SKM-1 (cell line): Measurements from ENCODE around the gene PRPH.
"Not testable (repeated sequence)": the region's sequence is repeated elsewhere in the genome, so short reads cannot be mapped to it uniquely, and the experiment has no call there.

Experiments
- DNase-seq: peaks from one replicate; lab custom pipeline; 2025; ENCODE audit not compliant: unreplicated experiment; lab: John Stamatoyannopoulos, UW

The PRPH gene

DNA sequence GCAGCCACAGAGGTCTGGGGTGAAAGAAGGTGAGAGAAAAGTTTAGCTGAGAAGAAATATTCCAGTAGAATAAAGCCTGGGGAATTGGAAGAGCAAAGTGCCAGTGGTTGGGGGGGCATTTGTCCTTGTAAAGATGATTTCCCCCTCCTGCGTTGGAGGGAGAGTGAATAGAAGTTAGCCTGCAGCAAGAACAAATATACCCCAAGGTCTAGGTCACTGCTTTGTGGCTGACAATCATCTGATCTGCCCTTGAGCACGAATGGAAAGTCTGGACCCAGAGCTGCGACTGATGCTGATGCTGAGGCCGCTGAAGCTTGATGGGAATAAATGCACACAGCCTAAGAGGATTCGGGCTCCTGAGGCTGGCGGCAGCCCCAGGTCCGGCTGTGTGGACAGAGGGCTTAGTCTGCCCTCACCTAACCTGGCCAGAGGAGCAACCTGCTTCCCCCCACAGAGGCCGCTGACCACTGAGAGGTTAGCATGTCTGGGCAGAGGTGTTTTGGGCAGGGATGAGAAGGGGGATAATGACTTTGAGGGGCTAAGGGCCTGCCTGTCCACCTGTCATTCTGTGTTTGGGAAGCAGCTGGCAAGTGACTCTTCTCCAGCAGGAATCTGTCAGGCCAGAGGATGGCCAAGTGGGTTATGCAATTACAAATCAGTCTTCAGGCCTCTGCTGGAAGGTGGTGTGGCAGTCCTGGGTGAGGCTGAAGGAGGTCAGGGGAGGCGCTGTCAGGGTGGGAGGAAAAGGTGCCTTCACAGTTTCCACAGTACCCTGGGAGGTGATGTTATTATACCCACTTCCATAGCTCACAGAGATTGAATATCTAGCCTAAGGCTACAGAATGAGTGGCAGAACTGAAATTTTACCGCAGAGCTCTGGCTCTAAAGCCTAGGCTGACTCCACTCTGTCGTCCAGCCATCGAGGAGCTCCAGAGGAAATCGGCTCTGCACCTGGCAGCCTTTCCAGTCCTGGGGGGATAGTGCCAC, 18.4 kb upstream of the PRPH start:
- no peak for DNase-seq

DNA sequence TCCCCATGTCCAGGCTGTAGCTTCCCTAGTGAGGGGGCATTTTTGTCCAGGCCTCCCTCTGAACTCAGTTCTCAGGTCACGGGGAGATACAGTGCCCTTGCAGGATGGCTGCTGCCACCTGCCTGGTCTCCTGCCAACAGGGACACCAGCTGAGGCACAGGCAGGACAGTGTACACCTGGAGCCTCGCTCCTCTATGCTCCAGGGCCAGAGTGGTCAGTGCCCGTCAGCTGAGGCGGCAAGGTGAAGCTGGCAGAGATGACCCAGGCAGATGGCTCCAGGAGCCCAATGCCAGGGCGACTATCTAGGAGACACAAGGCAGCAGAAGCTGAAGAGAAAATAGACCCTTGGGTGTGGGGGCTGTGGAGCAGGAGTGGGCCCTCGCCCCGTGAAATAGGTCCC, 17.5 kb upstream of the PRPH start:
- no peak for DNase-seq

DNA sequence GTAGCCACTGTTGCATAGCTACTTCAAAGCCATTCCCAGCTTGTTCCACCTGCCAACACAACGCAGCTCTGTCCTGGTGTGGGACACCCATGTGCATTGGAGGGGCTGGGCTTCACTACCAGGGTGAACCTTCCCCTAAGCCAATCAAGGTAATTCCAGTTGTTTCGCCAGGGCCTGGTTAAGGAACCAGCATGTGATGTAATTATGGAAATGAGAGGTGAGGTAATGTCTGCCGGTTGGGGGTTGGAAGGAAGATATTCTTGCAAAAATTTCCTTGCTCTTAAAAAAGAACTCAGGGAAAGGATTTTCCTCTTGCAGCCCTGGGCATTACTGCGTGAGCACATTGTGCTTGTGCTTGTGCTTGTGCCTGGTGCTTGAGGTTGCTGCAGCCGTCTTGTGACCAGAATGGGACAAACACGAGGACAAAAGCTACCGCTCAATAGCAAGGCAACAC, 15.2 kb upstream of the PRPH start:
- DNase-seq, result peak; percentile 60

DNA sequence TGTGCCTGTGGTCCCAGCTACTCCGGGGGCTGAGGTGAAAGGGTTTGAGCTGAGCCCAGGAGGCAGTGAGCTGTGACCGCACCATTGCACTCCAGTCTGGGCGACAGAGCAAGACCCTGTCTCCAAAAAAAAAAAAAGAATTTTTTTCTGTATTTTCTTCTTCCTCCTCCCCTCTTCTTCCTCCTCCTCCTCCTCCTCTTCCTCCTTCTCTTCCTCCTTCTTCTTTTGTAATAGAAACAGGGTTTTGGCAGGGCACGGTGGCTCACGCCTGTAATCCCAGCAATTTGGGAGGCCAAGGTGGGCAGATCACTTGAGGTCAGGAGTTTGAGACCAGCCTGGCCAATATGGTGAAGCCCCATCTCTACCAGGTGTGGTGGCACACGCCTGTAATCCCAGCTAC, 14.4 kb upstream of the PRPH start:
- not testable (repeated sequence) for DNase-seq

DNA sequence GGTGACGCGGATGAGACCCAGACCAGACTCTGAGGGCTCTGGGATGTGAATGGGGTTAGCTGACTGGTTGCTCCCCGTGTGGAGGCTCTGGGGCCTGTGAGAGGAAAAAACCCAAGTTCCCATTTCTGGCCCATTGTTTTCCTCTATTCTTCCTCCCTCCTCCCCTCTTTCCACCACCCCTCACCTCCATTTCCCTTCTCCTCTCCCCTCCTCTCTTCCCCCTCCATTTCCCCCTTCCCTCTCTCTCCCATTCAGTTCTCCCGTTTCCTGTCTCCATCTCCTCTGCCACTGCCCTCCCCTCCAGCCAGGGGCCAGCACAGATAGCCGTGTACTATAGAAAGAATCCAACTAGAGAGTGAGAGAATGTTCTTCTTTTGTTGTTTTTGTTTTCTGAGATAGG, 12.6 kb upstream of the PRPH start:
- no peak for DNase-seq

DNA sequence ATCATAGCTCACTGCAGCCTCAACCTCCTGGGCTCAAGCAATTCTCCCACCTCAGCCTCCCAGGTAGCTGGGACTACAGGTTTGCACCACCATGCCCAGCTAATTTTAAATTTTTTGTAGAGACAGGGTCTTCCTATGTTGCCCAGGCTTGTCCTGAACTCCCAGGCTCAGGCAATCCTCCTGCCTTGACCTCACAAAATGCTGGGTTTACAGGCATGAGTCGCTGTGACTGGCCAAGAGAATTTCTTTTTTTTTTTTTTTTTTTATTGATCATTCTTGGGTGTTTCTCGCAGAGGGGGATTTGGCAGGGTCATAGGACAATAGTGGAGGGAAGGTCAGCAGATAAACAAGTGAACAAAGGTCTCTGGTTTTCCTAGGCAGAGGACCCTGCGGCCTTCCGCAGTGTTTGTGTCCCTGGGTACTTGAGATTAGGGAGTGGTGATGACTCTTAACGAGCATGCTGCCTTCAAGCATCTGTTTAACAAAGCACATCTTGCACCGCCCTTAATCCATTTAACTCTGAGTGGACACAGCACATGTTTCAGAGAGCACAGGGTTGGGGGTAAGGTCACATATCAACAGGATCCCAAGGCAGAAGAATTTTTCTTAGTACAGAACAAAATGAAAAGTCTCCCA, 12.1 kb upstream of the PRPH start:
- DNase-seq, result not testable (repeated sequence)

DNA sequence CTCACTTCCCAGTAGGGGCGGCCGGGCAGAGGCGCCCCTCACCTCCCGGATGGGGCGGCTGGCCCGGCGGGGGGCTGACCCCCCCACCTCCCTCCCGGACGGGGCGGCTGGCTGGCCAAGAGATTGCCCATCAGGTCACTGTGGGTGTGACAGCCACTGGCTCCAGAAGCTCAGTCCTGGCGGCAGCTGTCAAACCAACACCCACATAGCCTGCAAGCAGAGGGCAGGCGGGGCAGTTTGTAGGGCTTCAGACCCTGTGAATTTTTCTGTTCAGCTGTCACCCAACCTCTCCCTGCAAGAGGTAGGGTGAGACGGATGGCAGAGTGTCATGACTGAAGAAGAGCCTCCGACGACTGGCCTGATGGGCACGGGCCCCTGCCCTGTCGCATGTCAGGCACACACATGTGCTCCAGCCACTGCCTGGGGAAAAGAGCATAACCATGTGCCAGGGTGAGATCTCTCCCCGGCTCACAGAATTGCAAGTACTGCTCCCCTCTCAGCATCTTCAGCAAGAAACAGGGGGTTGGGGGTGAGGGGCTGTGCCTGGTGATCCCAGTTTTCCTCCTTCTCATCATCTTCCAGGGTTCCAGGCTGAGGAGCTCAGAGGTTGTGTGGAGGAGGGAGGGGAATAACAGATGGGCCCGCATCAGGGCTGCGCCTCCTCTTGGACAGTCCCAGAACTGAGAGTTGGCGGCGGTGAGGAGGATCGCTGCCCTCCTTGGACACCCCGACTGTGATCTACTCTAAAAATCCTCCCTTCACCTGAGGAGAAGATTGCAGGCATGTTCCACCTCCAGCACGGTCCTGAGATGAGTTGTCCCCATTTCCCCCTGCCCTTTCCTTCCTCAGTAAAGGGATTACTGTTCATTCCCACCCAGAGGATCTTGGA, 11.2 kb upstream of the PRPH start:
- DNase-seq, result no peak

DNA sequence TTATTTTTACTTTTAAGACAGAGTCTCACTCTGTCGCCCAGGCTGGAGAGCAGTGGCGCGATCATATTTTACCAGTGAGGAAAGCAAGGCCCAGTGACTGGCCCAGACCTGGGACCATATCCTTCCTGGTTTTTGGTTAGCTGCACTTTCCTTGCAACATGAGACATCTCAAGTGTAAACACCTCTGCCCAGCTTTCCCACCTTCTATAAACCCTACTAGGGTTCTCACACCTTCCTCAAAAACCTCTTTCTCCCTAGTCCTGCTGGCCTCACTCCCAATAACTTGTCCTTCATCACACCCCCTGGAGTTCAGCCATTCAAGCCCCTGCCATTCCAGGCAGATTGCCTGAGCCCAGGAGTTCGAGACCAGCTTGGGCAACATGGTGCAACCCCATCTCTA, 10.3 kb upstream of the PRPH start:
- DNase-seq, result no peak

DNA sequence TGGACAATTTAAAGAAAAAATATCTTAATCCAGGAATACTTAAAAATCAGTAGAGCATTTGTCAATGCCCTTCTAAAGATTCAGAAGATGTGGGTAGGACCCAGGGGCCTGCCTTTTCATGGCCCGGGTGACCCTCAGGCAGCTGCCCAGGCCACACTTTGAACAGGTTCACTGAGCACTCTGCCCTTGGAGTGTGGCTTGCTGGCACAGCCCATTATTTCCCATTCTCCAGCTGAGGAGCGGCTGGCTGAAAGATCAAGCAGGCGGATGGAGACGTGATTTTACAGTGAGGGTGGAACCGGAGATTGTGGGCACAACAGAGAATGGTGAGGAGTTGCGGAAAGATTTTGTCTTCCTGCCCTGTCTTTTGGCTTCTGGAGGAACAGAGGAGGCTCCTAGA, 7.1 kb upstream of the PRPH start:
- DNase-seq, result no peak

DNA sequence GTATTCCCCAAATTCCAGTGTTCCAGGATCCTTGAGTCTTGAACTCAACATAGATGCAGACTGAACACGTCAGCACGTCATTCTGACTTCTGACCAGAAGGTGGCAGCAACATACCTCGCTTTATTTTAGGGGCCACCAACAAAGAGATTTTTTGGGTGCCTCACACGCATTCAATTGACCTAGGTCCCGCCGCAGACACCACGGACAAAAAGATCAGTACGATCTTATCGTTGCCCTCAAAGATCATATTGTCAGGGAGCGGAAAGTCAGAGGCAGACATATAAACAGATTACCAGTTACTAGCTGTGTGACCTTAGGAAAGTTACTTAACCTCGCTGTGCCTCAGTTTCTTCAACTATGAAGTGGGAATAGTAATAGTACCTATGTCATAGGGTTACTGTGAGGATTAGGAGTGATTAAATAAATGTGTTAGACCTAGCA, 6.5 kb upstream of the PRPH start:
- no peak for DNase-seq

DNA sequence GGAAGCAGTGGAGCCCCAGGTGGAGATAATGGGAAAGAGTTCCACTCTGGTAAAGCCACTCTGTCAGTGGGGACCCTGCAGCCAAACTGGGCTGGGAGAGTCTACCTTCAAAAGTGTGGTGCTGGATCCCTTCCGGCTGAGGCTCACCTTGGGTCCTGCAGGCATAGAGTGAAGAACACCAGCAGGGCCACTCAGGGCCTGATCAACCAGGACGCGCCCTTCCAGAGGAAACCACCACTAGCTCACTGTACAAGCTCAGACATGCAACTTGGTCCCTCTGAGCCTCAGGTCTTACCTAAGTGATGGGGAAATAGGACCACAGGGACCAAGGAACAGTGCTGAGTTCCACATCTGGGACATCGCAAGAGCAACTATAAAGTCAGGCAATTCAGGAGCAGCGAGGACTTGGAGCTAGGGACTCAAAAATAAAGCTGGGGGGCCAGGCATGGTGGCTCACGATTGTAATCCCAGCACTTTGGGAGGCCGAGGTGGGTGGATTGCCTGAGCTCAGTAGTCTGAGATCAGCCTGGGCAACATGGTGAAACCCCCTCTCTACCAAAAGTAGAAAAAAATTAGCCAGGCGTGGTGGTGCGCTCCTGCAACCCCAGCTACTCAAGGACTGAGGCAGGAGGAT, 5.9 kb upstream of the PRPH start:
- DNase-seq, result no peak

DNA sequence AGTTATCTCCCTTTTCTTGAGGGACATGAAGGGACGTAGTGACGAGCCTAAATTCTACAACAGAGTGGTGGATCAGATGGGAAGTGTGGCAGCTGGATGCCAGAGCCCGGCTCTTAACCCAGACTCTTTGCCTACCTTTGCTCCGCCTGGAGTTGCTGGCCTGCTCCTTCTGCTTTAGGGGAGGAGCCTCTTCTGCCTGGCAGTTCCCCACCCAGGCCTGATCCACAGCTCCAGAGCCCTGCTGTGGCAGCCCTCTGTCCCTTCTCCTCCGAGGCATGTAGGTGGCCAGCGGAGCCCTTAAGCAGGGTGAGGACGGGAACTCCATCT, 2.3 kb upstream of the PRPH start:
- DNase-seq, result no peak

DNA sequence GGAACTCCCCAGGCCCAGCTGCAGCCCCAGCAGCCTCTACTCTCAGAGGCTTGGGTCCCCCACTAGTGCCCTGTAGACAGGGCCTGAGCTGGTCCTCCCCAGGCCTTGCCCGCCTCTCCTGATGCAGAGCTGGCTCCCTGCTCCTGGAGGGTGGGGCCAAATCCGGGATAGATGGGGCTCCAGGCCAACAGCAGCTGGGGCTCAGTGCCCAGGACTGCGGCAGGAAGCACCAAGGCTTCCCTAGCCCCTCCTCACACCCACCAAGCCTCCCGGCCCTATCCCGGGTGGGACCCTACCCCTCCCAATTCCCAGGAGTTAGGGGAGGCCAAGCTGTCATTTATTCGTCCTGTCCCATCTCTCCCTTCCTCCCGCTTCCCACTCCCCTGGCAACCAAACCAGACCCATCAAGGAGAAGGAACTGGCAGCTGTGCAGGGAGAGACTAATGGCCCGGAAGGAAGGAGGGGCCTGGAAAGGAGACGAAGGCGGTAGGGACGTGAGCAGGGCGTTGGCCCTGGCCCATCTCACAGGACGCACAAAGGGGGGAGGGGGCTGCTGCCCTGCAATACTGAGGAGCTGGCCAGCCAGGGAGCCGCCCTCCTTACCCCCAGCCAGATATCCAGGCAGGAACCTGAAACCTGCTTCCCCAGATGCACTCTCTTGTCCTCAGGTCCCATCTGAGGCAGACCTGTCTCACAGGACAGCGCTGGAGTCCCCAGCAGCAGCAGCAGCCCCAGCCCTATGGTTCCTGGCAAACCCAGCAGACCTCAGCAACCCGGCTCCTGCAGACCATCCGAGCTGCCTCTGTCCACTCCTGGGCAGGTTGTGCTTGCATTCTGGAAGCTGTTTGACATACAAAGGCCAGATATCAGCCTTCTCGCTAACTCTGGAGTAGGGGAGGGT, 1.6 kb upstream of the PRPH start:
- no peak for DNase-seq

DNA sequence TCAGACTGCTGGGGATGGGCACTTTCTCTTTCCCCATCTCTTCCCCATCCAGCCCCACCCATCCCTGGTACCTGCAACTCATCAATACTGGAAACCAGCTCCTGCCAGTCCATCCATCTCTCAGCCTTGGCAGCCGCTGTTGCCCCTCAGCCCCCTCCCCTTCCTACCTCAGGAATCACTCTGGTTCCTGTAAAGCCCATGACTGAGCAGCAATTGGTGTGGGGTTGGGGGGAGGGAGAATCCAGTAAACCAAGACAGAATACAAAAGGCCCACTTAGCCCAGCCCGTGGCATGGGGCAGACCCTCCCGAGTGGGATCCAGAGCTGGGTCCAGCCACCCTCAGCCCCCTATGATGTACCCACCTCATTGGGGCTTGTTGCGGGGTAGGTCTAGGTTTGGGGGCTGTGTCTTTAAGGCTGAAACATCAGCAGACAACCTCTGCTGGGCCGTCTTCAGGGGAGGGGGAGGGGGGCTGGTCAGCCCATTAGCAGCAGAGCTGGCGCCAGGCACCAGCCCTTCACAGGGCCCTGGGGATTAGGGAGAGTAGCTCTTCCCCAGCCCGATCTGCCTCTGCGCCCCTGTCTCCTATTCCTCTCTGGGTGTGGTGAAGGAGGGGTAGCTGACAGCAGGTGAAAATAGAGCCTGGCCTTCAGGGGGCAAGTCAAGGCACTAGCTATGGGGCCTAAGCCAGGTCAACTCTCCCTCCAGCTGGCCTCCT, 702 bp upstream of the PRPH start:
- DNase-seq, result no peak

DNA sequence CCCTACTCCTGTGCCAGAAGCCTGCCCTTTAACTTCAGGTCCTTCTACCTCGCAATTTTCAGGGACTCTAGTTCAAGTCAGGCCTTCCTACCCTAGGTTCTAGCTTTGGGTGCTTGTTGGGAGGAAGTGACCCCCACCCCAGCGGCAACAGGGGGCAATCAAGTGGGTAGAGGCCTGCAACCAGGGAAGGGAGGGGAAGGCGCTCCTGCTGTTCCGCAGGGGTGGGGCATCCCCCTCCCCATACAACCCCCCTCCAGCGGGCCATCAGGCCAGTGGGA, 204 bp upstream of the PRPH start:
- no peak for DNase-seq

DNA sequence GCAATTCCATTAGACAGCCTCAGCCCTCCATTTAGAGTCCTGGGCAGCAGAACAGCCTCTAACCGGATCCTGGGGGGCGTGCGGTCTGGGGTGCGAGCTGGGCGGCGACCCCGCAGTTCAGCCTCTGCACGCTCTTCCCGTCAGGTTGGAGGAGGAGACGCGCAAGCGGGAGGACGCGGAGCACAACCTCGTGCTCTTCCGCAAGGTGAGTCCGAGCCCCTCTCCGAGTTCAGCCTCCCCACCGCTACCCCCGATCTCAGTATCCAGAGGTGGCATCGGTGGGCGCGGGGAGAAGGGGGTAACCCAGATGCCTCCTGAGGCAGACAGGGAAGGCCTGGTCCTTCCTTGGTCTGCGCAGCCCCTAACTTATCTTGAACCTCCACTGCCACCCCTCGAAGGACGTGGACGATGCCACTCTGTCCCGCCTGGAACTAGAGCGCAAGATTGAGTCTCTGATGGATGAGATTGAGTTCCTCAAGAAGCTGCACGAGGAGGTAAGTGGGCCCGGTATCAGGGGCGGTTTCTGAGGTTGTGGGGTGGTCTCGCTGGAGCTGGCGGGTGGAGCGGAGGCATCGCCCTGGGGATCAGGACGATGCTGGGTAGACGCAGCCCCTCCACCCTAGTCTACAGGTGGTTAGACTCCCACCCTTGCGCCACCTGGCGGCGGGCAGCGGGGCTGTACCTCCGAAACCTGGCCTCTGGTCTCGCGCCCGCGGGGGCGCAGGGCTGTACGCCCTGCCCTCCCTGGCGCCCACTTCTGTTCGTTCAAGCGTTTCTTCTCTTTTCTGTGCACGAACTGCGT, 1.3 kb downstream of the PRPH start:
- DNase-seq, result no peak

DNA sequence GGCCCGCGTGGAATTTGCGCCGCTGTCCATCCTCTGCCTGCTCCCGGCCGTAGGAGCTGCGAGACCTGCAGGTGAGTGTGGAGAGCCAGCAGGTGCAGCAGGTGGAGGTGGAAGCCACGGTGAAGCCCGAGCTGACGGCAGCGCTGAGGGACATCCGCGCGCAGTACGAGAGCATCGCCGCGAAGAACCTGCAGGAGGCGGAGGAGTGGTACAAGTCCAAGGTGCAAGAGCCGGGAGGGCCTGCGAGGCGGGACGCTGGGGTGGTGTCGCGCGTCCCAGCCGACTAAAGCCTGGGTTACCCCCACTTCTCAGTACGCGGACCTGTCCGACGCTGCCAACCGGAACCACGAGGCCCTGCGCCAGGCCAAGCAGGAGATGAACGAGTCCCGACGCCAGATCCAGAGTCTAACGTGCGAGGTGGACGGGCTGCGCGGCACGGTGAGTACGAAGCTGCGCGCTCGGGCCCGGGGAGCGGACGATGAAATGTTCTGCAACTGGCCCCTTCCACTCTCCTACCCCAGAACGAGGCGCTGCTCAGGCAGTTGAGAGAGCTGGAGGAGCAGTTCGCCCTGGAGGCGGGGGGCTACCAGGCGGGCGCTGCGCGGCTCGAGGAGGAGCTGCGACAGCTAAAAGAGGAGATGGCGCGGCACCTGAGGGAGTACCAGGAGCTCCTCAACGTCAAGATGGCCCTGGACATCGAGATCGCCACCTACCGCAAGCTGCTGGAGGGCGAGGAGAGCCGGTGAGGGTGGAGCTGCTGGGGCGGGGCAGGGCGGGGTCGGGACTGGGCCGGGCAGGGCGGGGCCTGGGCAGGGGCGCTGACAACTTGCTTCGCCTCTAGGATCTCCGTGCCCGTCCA, 2.1 kb downstream of the PRPH start:
- DNase-seq, result no peak

DNA sequence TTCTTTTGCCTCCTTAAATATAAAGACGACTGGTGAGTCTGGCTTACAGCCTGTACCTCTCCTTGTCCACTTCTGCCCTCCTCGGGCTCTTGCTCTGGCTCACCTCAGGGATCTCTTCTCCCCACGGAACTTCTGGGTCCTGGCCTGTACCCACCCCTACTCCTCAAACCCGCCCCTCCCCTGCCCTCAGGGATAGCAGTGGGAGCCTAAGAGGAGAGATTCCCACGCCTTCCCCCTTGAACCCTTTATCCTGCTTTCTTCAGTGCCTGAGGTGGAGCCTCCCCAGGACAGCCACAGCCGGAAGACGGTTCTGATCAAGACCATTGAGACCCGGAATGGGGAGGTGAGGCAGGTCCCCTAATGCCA, 2.7 kb downstream of the PRPH start:
- no peak for DNase-seq
